SIG-M5 treated with dmso at 0.1 percent for 504 hours (cell line): ENCODE data around the gene MSH4.
"Not testable (repeated sequence)": the region's sequence is repeated elsewhere in the genome, so short reads cannot be mapped to it uniquely, and the experiment has no call there.

Source experiments
- DNase-seq: peaks from one replicate; lab custom pipeline; 2025; ENCODE audit not compliant: unreplicated experiment; lab: John Stamatoyannopoulos, UW

MSH4 gene

GRCh38 chr1:75795703-75796193, 934 bp upstream of the MSH4 start:
- DNase-seq, result no peak

DNA sequence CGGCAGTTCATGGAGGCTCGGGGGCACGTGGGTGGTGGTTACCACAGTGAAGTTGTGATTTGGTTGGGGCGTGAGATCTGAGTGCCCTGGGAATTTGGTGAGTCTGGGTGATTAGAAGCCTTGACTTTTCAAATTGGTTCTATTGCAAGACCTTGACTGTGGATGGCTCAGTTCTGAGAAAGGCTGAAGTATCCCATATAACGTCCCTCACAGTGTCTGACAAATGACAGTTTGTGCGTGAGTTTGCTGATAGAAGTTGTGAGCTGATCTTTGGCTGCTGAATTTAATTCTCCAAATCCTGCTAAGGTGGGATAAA, 549 bp downstream of the MSH4 start:
- DNase-seq, result no peak

DNA sequence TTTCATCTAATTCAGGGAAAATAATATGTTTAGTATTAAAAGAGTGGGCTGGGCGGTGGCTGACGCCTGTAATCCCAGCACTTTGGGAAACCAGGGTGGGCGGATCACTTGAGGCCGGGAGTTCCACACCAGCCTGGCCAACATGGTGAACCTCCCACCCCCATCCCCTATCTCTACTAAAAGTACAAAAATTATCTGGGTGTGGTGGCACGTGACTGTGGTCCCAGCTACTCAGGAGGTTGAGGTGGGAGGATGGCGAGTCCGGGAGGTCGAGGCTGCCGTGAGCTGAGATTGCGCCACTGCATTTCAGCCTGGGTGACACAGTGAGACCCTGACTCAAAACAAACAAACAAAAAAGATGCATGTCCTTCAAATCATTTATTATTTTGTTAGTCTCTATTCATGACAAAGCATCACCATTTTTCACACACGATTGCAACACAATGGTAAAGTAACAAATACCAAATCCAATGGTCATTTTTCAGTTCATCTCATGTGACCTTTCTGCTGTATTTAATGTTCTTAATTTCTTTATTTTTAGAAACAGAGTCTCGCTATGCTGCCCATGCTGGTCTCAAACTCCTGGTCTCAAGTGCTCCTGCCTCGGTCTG, 1.0 kb downstream of the MSH4 start:
- no peak for DNase-seq

GRCh38 chr1:75801480-75801879, 4.8 kb downstream of the MSH4 start:
- not testable (repeated sequence) for DNase-seq

GRCh38 chr1:75808921-75809320, 12.2 kb downstream of the MSH4 start:
- DNase-seq, result no peak

DNA sequence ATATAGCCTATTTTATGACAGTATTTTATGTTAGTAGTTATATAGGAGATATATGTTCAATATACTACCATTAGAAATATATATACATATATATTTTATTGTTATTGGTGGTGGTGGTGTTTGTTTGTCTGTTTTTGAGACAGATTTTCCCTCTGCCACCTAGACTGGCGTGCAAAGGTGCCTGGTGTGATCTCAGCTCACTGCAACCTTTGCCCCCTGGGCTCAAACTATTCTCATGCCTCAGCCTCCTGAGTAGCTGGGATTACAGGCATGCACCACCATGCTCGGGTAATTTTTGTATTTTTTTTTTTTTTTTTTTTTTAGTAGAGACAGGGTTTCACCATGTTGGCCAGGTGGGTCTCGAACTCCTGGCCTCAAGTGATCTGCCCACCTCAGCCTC, 13.4 kb downstream of the MSH4 start:
- not testable (repeated sequence) for DNase-seq

DNA sequence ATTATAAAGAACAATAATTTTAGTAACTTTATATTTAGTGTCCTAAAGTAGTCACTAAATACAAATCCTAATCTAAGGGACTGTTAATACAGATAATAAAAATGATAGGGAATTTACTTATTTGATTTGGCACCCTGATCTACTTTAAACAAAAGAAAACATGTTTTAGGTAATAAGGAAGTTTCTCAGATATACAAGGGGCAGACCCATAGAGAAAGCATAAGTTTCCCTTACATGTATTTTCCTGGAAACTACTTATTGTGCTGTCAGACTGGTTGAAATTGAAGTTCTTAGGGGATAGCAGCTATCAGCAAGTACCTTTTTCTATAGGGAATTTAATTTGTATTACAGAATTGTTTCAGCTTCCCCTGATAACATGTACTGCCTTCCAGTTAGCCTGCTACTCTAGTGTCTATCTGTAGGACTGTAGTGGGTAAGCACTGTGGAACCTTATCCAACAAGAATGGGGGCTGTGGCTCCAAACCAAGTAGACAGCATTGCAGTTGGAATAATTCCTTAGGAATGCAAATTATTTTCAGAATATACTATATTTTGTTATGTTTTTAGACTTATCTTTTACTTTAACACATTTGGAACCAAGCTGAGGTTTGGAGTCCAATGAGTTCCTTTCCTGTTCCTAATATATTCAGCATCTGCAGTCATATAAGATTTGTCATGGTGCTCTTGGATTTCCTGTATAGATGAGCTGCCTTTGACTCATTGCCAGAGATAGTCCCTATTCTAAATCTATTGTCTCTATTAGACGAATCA, 14.7 kb downstream of the MSH4 start:
- DNase-seq, result no peak

DNA sequence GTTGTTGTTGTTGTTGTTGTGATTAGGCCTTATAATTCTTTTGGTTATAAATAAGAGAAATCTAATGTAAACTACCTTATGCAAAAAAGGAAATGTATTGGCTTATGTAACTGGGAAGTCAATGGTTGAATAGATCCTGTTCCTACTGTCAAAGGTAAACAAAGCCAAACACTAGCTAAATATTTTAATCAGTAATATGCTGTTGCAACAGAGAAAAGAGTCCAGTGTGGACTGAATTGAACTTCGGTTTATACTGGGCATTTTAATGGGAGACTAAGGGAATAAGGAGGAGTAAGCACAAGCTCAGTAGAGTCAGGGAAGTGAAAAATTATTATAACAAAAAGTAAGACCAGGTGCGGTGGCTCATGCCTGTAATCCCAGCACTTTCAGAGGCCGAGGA, 15.4 kb downstream of the MSH4 start:
- no peak for DNase-seq

- DNase-seq, result not testable (repeated sequence)
Observed at GRCh38 chr1:75823596-75823995, 26.9 kb downstream of the MSH4 start.

- peak; percentile 6 for DNase-seq
Observed at GRCh38 chr1:75836528-75837100, 39.9 kb downstream of the MSH4 start.

DNA sequence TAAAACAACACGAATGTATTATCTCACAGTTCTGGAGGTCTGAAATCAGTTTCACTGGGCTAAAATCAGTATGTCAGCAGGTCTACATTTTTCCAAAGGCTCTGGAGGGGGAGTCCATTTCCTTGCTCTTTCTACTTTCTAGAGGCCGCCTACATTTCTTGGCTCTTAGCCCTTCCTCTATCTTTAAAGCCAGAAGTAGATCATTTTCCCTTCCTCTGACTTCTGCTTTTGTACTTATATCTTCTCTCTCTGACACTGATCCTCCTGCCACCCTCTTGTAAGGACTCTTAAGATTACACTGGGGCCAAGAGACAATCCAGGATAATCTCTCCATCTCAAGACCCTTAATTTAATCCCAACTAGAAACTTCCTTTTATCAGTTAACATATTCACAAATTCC, 41.4 kb downstream of the MSH4 start:
- DNase-seq, result no peak

GRCh38 chr1:75841421-75841820, 44.7 kb downstream of the MSH4 start:
- DNase-seq, result no peak

DNA sequence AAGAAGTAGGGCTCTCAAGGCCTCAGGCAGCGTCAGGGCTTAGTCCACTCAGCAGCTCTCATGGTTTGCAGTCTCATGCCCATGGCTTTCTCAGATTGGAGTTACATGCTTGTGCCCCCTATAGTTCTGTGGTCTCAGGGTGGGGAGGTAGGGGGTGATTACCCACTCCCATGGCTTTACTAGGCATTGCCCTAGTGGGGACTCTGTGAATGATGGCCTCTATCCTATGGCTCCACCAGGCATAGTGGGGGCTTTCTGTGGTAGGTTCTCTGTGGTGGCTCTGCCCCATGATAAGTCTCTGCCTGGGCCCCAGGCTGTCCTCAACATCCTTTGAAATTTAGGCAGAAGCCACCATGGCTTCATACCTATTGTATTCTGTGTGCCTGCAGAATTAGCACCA, 48.9 kb downstream of the MSH4 start:
- no peak for DNase-seq

DNA sequence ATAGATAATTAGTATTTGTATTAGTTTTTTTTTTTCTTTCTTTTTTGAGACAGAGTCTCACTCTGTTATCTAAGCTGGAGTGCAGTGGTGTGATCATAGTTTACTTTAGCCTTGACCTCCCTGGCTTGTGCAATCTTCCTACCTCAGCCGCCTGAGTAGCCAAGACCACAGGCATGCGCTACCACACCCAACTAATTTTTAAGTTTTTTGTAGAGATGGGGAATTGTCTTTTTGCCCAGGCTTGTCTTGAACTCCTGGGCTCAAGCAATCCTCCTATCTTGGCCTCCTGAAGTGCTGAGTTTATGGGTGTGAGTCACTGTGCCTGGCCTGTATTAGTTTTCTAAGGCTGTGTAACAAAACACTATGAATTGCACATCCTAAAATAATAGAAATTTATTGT, 58.3 kb downstream of the MSH4 start:
- DNase-seq, result no peak

DNA sequence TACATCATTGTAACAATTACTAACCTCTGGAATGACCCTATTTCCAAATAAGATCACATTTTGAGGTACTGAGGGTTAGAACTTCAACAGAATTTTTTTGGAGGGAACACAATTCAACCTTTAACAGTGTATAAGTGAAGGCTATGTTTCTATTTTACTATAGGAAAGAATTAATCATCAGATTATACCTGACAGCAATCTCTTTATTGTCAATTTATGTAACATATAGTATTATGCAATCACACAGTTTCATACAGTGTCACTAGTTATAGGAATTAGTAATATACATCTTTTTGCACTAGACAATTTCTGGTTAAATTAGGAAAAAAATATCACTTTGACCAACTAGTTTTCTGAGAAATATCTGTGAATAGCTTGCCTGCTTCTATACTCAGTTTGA, 59.1 kb downstream of the MSH4 start:
- no peak for DNase-seq

DNA sequence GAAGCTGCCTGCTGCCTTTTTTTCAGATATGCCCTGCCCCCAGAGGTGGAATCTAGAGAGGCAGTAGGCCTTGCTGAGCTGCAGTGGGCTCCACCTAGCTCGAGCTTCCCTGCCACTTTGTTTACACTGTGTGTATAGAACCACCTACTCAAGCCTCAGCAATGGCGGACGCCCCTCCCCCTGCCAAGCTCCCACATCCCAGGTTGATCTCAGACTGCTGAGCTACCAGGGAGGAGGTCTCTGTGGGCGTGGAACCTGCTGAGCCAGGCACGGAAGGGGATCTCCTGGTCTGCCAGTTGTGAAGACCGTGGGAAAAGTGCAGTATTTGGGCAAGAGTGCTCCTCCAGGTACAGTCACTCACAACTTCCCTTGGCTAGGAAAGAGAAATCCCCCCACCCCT, 65.1 kb downstream of the MSH4 start:
- no peak for DNase-seq

GRCh38 chr1:75870951-75871350, 74.3 kb downstream of the MSH4 start:
- DNase-seq, result no peak

DNA sequence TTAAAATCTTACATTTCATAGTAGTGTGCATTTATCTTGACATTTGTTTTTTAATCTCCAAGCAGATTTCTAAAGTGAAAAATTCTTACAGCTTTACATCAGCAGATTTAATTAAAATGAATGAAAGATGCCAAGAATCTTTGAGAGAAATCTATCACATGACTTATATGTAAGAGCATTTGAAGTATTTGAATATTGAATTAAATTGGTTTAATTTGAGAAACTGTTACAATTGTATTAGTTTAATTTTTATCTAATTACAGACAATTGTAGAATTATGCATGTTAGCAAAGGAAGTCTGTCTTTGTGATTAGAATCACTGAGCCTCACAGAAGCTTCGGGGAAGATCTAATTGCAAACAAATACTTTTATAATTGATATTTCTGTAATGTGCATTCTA, 83.3 kb downstream of the MSH4 start:
- DNase-seq, result no peak

GRCh38 chr1:75884437-75884836, 87.8 kb downstream of the MSH4 start:
- no peak for DNase-seq

- DNase-seq, result no peak
Observed at GRCh38 chr1:75901371-75901770, 104.7 kb downstream of the MSH4 start.

DNA sequence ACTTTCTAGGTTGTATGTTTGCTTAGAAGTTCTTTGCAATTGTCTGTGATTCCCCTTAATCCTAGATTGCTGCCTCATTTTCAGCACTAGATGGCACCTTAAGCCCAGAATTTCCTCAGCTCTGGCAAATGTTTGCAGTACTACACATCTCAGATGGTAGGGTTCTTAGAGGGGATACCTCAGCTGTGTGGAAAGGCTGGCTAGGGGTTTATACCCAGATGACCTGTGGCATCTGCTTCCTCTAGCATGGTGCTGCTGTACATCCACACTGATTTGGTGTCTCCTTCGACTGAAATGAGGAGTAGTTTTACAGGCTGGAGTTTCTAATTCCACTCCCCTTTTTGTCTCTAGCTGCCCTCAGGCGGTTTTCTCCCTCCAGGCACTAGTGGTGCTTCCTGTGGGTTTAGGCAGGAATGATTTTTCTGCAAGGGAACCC, 112.1 kb downstream of the MSH4 start:
- peak; percentile 0 for DNase-seq

DNA sequence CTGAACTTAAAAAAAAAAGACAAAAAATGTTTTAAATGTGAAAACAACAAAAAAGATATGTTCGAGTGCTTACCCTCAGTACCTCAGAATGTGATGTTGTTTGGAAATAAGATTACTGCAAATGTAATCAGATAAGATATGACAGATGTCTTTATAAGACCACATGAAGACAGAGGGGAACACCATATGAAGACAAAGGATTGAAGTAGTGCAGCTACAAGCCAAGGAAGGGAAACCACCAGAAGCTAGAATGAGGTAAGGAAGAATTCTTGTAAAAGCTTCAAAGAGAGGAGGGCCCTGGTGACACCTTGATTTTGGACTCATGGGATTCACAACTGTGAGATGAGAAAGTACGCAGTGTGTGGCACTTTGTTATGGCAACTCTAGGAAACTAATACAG, 120.2 kb downstream of the MSH4 start:
- DNase-seq, result no peak
